HG03025 (cell line): ENCODE measurements around the gene MIGA1.
"Not testable (repeated sequence)": the region's sequence is repeated elsewhere in the genome, so short reads cannot be mapped to it uniquely, and the experiment has no call there.

Source experiments
- ATAC-seq: cut with Tn5 transposase; IDR thresholded peaks from one replicate; pipeline ENCODE4 v1.9.1; 2021; ENCODE audit warnings: mild to moderate bottlenecking, moderate library complexity; ENCODE audit not compliant: unreplicated experiment, low FRiP score

MIGA1 gene, protein sequence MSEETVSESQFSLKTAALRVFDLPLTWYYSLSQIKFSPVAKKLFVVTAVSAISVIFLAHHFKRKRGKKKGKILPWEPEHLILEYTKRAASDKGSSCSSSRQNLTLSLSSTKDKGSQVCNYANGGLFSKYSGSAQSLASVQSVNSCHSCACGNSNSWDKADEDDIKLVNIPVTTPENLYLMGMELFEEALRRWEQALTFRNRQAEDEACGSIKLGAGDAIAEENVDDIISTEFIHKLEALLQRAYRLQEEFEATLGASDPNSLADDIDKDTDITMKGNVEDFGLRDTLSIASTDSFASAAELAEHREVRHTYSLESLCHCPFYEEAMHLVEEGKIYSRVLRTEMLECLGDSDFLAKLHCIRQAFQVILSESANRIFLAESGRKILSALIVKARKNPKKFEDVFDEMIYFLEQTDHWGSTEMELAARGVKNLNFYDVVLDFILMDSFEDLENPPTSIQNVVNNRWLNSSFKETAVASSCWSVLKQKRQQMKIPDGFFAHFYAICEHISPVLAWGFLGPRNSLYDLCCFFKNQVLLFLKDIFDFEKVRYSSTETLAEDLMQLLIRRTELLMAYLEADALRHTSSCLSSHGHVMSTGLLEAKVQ

DNA sequence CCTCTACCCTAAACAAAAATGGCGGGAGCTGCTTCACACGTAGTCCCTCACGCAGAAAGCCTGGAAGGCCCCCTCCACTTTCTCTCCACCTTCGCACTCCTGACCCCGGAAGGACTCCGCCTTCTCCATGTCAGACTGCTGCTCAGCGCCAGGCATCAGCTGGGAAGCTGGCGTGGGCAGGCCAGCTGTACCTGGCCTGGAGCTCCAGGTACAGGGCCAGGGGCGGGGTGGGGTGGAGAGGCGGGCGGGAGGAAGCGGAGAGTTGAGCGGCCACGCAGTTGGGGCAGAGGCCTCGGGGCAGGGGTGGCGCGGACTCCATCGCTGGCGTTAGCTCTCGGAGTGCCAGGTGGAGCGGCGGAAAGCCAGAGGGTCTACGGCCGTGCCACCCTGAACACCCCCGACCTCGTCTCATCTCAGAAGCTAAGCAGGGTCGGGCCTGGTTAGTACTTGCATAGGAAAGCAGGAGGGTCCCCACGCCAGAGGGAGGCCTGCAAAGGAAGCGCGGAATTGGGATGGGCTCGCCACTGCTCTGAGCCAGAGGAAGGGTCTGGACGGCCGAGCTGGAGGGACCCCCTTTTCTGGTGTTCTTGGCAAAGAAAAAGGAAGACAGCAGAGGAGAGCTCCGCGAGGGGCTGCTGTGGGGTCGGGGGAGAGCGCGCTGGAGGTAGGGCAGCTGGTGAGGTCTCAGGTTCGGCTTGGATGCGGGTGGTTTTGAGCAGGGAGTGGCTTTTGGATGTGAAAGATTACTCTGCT is at the start of gene MIGA1:
Gene MIGA1, plus strand, starts transcription at position 121 of the 753 bp plus-strand sequence. CDS start 3,604 bp downstream, outside the sequence.
- ATAC-seq, result peak; percentile 93

DNA sequence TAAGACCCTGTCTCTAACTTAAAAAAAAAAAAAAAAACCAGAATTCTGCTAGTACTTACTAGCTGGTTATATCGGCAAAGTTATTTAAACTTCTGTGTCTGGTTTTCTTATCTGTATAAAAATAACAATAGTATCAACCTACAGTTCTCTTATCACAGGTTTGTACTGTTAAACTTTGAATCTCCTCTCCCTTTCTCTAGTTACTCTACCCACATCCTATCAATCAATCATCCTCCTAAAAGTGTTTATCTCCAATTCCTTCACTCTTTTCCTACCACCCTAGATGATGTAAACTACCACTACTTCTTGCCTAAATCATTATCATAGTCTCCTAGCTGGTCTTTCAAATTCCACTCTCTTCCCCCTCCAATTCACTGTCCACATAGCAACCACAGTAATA is 47.4 kb upstream of the MIGA1 start:
- ATAC-seq, result no peak

DNA sequence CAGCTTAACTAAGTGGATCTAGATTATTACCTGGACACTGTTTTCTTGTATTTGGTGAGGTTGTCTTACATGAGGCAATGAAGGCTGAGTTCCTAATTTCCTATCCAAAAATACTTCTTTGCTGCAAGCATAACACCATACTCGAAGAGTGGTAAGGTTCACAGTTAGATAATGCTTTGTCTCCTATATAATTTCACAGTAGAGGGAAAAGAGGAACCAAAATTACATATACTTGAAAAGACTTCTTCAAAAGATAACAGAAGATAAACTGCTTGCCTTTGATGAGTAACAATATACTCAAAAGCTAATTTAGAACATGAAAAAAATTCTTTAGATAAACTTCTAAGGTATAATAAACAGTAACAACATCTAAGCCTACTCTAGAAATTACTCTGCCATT is 40.2 kb upstream of the MIGA1 start:
- no peak for ATAC-seq

DNA sequence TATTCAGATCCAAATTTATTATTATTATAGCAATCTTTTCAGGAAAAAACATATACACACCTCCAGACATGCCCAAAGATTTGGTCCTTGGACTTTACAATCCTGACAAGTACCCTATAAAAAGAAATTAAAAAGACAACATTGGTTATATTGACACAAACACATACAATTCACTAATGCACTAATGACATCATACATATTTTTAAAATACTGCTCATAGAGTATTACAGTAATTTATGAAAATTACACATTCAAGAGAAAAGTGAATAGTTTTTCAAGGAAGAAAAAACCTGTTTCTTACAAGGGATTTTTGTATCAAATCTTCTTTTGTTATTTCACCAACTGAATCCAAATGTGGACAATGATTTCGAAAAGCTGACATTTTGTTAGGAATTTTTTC is 38.1 kb upstream of the MIGA1 start:
- no peak for ATAC-seq

DNA sequence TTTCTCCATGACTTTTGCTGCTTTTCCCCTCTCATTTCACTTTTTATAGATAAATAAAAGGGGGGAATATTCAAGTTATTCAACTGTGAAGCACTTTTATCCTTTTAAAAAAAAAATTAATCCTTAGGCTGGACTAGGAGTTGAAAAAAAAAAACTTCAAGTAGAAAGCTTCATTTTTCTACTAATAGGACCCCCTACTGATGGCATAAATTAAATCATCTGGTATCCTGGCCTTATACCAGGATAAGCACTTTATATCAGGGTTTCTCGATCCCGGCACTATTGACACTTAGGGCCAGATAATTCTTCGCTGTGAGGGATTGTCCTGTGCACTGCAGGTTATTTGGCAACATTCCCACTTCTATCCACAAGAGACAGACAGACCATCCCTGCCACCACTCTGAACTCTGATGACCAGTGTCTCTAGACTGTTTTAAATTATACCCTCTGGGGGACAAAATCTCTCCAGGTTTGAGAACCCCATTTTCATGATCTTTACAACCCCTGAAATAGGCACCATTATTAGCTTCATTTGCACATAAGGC is 37.4 kb upstream of the MIGA1 start:
- no peak for ATAC-seq

DNA sequence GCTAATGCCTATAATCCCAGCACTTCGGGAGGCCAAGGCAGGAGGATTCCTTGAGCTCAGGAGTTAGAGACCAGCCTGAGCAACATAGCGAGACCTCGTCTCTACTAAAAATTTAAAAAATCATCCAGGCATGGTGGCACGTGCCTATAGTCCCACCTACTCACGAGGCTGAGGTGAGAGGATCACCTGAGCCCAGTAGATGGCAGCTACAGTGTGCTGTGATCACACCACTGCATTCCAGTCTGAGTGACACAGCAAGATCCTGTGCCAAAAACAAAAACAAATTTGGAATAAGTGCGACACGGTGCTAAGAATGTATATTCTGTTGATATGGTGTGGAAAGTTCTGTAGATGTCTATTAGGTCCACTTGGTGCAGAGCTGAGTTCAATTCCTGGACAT is 34.9 kb upstream of the MIGA1 start:
- ATAC-seq, result no peak

DNA sequence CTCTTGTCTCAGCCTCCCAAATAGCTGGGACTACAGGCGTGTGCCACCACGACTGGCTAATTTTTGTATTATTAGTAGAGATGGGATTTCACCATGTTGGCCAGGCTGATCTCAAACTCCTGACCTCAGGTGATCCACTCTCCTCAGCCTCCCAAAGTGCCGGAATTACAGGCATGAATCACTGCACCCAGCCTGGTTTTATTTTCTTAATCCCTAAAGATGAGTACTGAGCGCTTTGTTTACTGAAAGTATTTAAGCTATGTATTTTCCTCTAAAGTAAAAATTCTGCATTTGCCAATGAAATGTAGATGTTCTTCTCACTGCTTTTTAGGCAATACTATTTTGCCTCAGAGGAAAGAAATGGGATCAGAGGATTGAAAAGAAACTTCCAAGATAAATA is 30.0 kb upstream of the MIGA1 start:
- ATAC-seq, result not testable (repeated sequence)

DNA sequence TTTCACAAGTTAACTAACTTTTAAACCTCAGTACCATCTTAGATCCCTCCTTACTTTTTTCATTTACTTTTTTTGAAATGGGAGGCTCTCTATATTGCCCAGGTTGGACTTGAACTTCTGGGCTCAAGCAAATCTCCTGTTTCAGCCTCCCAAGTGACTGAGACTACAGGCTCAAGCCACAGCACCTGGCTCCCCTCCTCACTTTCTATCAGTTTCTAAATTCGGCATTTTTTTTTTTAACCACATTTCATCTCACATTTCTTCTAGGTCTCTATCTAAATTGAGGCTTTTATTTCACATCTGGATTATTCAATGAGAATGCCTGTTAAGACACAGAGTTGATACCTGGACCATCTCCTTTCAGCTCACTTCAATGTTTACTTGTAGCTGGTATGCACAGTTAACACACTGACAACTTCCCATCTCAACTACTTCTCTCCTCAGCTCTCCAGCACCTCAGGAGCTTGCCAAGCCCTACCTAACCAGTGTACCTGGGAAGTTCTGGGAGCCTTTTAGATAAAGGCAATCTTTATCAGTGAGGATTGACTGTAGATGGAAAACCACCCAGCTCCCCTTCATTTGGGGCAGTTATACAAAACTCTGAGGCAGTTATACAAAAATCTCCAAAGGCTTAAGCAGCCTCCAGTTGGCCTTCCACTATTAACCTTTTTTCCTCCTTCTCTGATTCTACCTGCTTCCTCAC is 23.2 kb upstream of the MIGA1 start:
- no peak for ATAC-seq

DNA sequence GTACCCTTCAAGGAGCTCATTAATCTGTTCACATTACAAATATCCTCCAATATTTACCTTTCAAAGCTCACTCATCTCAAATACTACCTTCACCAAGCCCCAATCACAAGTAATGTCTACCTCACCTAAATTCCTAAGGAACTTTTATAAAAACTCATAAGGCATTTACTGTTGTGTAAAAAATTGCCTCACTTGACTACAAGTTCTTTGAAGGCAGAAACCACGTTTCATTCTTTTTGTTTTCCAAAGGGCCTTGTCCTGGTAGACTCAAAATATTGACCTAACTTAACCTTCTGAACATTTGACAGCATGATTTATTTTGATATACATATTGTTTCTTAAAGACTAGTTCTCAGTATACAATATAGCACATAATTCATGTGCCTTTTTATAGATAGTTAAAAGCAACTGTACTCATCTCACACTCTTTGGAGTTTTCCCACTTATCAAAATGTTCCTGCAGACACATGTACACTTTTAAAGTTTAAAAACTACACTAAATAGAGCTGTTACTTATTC is 22.3 kb upstream of the MIGA1 start:
- ATAC-seq, result no peak

DNA sequence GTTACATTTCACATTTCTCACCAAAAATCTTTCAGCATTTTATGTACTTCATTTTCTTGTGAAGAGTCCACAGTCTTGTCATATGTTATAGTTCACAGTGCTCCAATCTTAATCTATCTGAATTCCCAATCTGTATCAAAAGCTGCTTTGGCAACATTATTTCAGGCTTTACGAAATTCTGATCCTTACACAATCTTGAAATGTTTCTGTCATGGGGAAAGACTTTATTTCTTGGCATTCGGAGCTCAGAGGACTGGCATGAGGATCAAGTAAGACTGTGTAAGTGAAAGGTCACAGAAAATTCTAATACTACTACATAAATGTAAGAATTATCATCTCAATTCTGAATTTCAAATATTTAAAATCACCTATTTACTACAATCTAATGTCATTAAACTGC is 21.8 kb upstream of the MIGA1 start:
- no peak for ATAC-seq

DNA sequence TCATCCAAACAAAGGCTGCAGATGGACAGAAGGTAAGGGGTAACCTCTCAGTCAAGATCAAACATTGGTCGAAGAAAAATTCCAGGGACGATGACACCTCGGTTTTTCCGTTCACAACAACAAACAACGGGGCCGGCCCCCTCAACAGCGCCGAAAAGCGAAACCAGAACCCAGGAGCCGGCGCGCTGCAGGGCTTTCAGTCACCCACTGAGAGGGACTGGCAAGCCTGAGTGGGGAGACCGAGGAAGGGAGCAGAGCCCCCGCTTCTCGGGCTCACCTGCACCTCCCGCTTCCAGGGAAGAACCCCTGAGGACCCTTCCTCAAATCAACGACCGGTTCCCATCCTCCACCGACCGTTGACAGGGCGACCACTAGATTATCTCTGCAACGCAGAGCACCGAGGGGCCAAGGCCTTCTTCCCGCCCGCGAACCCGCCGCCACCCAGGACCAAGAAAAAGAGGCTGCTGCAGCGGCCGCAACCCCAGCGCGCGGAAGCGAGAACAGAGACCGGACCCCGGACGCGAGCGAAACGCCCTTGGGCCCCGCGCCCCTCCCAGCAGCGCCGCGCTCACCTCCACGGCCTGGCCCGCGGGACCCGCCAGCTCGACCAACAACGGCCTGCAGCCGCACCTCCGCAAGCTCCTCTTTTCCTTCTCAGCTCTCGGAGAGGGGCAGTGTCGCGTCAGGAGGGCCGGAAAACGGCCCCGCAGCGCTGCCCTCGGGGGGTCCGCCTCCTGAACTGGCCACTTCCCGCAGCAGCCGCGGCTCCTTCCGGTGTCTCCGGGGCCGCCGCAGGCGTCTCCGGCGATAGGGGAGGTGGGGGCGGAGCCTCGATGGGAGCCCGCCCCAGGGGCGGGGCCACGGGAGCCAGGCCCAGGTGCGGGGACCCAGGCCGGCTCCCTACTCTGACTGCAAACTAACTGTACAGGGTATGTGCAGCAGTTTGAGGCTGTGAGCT is 20.1 kb upstream of the MIGA1 start, which contains the start of gene USP33:
Gene USP33, minus strand, starts transcription at position 782 of the 958 bp plus-strand sequence. CDS start 18,155 bp downstream, outside the sequence.
- ATAC-seq, result peak; percentile 92

DNA sequence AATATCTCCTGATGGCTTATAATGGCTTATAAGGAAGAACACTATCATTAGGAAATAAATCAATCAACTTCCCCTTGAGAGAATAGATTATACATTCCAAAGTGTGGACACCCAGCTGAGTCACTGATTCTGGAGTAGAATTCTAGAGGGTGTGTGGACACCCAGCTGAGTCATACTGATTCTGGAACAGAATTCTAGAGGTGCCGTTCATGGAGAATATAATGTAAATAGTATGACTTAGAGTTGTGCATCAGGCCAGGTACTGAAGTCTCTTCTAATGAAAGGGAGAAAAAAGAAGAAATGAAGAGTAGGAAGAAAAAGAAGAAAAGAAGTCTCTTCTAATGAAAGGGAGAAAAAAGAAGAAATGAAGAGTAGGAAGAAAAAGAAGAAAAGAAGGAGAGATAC is 17.4 kb upstream of the MIGA1 start:
- no peak for ATAC-seq

DNA sequence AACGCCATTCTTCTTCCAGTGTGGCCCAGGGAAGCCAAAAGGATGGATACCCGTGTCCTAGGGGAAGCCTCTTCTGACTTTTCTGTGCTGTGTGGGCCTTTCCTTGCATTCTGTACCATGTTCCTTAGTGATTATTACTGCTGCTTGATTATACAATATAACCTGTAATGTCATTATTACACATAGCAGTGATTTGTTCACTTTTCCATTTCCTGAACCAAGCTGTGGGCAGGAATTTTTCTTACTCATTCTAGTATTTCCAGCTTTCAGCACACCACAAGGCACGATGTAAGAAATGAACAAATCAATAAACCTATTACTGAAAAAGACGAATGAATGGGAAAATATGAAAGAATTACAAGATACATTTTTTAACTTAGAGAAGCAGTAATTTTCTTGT is 11.4 kb upstream of the MIGA1 start:
- ATAC-seq, result no peak

DNA sequence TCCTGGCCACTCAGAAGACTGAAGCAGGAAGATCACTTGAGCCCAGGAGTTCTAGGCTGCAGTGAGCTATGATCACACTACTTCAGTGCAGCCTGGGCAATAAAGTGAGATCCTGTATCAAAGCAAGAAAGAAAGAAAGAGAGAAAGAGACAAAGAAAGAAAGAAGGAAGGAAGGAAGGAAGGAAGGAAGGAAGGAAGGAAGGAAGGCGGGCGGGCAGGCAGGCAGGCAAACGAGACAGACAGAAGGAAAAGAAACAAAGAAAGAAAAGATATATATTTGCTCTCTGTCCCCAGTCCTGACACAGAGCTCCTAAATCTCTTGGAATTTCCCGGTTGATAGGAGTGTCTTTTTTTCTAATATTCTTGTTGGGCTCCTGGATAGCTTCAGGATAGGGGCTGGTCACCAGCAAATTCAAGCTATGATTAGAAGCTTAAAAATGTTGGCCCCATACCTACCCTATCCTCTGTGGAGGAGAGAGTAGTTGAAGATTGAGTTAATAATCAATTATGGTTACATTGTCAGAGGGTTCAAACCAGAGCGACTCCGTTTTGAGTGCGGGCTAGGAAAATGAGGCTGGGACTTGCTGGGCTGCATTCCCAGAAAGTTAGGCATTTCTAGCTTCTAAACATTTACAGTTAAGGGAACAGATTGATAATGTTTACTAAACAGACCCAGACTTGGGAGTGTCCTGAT is 3.3 kb upstream of the MIGA1 start:
- no peak for ATAC-seq

DNA sequence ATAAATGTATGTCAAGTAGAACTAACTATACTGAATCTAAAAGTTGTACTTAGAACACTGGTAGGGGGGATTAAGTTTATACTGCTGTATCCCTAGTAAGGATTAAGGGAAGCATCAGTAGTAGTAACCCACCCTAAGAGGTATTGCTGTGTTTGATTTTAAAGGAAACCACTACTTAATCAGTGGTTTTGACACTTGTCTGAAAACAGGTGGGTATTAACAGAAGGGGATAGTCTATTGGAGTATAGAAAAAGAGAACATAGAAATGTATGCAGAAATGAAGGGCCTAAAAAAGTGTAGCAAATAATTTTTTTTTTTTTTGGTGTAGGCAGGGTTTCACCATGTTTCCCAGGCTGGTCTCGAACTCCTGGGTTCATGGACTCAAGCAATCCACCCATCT is 2.2 kb downstream of the MIGA1 start:
- no peak for ATAC-seq

DNA sequence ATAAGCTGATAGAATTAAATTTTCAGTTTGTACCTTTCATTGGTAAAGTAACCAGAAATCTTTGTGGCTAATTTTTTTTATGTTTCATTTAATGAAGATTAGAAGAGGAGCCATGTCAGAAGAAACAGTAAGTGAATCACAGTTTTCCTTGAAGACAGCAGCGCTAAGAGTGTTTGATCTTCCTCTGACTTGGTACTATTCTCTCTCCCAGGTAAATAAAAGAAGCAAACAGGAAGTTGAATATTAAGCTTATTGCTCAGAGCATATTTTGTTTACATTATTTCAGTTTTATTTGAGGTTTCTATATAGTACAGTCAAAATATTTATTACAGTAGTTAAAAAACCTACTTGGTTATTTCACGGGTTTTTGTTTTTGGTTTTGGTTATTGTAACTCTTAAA is 3.7 kb downstream of the MIGA1 start:
- no peak for ATAC-seq

DNA sequence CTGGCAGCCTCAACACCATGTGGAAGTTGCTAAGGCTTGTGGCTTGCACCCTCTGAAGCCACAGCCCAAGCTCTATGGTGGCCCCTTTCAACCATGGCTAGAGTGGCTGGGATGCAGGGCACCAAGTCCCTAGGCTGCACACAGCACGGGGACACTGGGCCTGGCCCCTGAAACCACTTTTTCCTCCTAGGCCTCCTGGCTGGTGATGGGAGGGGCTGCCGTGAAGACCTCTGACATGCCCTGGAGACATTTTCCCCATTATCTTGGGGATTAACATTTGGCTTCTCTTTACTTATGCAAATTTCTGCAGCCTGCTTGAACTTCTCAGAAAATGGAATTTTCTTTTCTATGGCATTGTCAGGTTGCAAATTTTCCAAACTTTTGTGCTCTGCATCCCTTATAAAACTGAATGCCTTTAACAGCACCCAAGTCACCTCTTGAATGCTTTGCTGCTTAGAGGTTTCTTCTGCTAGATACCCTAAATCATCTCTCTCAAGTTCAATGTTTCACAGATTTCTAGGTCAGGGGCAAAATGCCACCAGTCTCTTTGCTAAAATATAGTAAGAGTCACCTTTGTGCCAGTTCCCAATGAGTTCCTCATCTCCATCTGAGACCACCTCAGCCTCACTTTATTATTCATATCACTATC is 6.8 kb downstream of the MIGA1 start:
- ATAC-seq, result not testable (repeated sequence)

DNA sequence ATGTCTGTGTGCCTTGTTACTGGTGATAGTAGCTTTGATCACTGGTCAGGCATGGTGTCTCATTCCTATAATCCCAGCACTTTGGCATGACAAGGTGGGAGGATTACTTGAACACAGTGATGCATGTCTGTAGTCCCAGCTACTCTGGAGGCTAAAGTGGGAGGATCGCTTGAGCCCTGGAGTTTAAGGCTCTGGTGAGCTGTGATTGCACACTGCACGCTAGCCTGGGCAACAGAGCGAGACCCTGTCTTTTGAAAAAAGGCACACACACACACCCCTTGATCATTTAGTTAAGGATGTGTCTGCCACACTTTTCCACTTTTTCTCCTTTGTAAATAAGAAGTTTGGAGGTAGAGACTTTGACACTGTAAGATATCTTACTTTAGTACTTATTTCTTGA is 15.1 kb downstream of the MIGA1 start:
- no peak for ATAC-seq
